HG02678 (cell line): ENCODE data around the gene CCDC38.
A peak's percentile ranks its signal among the peaks of the same experiment; 100 is the strongest.
"Not testable (repeated sequence)": the region's sequence is repeated elsewhere in the genome, so short reads cannot be mapped to it uniquely, and the experiment has no call there.

Experiments
- ATAC-seq: cut with Tn5 transposase; IDR thresholded peaks from one replicate; pipeline ENCODE4 v1.9.1; 2021; ENCODE audit warnings: mild to moderate bottlenecking, moderate library complexity; ENCODE audit not compliant: unreplicated experiment

CCDC38 gene

GRCh38 chr12:95942524-95943329 is at the start of gene CCDC38:
CCDC38 (minus strand) TSS chr12:95942614; CDS start chr12:95936509, 6,105 bp downstream.
- ATAC-seq, result peak; percentile 97

GRCh38 chr12:95990136-95990535 is 47.7 kb upstream of the CCDC38 start:
- no peak for ATAC-seq

- no peak for ATAC-seq
Observed at GRCh38 chr12:95989504-95990123, 47.2 kb upstream of the CCDC38 start.

GRCh38 chr12:95988506-95989275 is 46.3 kb upstream of the CCDC38 start:
- no peak for ATAC-seq

GRCh38 chr12:95986635-95987570 is 44.5 kb upstream of the CCDC38 start:
- ATAC-seq, result no peak

- ATAC-seq, result no peak
Observed at GRCh38 chr12:95984682-95985081, 42.3 kb upstream of the CCDC38 start.

- ATAC-seq, result no peak
Observed at GRCh38 chr12:95982602-95983001, 40.2 kb upstream of the CCDC38 start.

- no peak for ATAC-seq
Observed at GRCh38 chr12:95980437-95980836, 38.0 kb upstream of the CCDC38 start.

- no peak for ATAC-seq
Observed at GRCh38 chr12:95978774-95979173, 36.4 kb upstream of the CCDC38 start.

GRCh38 chr12:95978351-95978750 is 35.9 kb upstream of the CCDC38 start:
- ATAC-seq, result no peak

GRCh38 chr12:95977764-95978305 is 35.4 kb upstream of the CCDC38 start:
- no peak for ATAC-seq

GRCh38 chr12:95976416-95976832 is 34.0 kb upstream of the CCDC38 start:
- no peak for ATAC-seq

- no peak for ATAC-seq
Observed at GRCh38 chr12:95975491-95975890, 33.1 kb upstream of the CCDC38 start.

- ATAC-seq, result no peak
Observed at GRCh38 chr12:95974358-95974757, 31.9 kb upstream of the CCDC38 start.

- ATAC-seq, result no peak
Observed at GRCh38 chr12:95972832-95973456, 30.5 kb upstream of the CCDC38 start.

- ATAC-seq, result no peak
Observed at GRCh38 chr12:95970905-95971304, 28.5 kb upstream of the CCDC38 start.

- not testable (repeated sequence) for ATAC-seq
Observed at GRCh38 chr12:95969116-95969515, 26.7 kb upstream of the CCDC38 start.

- ATAC-seq, result no peak
Observed at GRCh38 chr12:95967301-95967700, 24.9 kb upstream of the CCDC38 start.

GRCh38 chr12:95966287-95966870 is 24.0 kb upstream of the CCDC38 start:
- no peak for ATAC-seq
